Osteocyte (in vitro differentiated cells): ENCODE results near the gene SPART. TPM values are rescaled to one million over a fixed set of nuclear protein-coding genes. Genes with fewer than 3 reads are reported as not detected.

Experiments used
- DNase-seq: peaks from one replicate; pipeline ENCODE4 v3.0.0; 2021; ENCODE audit warnings: mixed read lengths; ENCODE audit not compliant: unreplicated experiment; ENCODE audit errors: extremely low spot score
- H3K27ac Mint-ChIP-seq: one replicate; pipeline ENCODE4 v1.8.0; 2021; ENCODE audit warnings: mild to moderate bottlenecking, mixed read lengths; ENCODE audit not compliant: unreplicated experiment
- H3K27me3 Mint-ChIP-seq: one replicate; pipeline ENCODE4 v1.8.0; 2021; ENCODE audit warnings: mixed read lengths; ENCODE audit not compliant: unreplicated experiment
- H3K36me3 Mint-ChIP-seq: one replicate; pipeline ENCODE4 v1.8.0; 2021; ENCODE audit warnings: mixed read lengths; ENCODE audit not compliant: unreplicated experiment
- H3K4me1 Mint-ChIP-seq: one replicate; pipeline ENCODE4 v1.8.0; 2021; ENCODE audit warnings: mixed read lengths; ENCODE audit not compliant: unreplicated experiment
- H3K4me3 Mint-ChIP-seq: one replicate; pipeline ENCODE4 v1.8.0; 2021; ENCODE audit warnings: mild to moderate bottlenecking, moderate library complexity, mixed read lengths; ENCODE audit not compliant: unreplicated experiment
- H3K9me3 Mint-ChIP-seq: one replicate; pipeline ENCODE4 v1.8.0; 2021; ENCODE audit warnings: mixed read lengths; ENCODE audit not compliant: unreplicated experiment
- total RNA-seq: library from RNA; stranded (reverse); gene quantifications from 2 replicates; pipeline ENCODE4 v1.2.1, GENCODE V29; 2021
- TF ChIP-seq, protein P1 (sequence below): fragments of 200-600 bp; sonication (generic); IDR thresholded peaks from 2 replicates; pipeline ENCODE4 v1.5.0; 2021; ENCODE audit warnings: antibody characterized with exemption, mild to moderate bottlenecking, moderate library complexity

The SPART gene
- total RNA-seq, 1 donor from 2014 or later, result 87.1 TPM

GRCh38 chr13:36355632-36356031 lies 9.4 kb upstream of the SPART start:
- no peak for DNase-seq
- no peaks in the 10 kb centered on the region for H3K36me3 Mint-ChIP-seq
- TF ChIP-seq, protein P1, sequence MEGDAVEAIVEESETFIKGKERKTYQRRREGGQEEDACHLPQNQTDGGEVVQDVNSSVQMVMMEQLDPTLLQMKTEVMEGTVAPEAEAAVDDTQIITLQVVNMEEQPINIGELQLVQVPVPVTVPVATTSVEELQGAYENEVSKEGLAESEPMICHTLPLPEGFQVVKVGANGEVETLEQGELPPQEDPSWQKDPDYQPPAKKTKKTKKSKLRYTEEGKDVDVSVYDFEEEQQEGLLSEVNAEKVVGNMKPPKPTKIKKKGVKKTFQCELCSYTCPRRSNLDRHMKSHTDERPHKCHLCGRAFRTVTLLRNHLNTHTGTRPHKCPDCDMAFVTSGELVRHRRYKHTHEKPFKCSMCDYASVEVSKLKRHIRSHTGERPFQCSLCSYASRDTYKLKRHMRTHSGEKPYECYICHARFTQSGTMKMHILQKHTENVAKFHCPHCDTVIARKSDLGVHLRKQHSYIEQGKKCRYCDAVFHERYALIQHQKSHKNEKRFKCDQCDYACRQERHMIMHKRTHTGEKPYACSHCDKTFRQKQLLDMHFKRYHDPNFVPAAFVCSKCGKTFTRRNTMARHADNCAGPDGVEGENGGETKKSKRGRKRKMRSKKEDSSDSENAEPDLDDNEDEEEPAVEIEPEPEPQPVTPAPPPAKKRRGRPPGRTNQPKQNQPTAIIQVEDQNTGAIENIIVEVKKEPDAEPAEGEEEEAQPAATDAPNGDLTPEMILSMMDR, result no peak
- no peak overlapping the region for H3K4me3 Mint-ChIP-seq
- H3K9me3 Mint-ChIP-seq, result no peaks in the 10 kb centered on the region
- H3K4me1 Mint-ChIP-seq, result peaks cover 48% of the 10 kb centered on the region
- H3K27ac Mint-ChIP-seq, result no peak overlapping the region
- H3K27me3 Mint-ChIP-seq, result no peaks in the 10 kb centered on the region

DNA sequence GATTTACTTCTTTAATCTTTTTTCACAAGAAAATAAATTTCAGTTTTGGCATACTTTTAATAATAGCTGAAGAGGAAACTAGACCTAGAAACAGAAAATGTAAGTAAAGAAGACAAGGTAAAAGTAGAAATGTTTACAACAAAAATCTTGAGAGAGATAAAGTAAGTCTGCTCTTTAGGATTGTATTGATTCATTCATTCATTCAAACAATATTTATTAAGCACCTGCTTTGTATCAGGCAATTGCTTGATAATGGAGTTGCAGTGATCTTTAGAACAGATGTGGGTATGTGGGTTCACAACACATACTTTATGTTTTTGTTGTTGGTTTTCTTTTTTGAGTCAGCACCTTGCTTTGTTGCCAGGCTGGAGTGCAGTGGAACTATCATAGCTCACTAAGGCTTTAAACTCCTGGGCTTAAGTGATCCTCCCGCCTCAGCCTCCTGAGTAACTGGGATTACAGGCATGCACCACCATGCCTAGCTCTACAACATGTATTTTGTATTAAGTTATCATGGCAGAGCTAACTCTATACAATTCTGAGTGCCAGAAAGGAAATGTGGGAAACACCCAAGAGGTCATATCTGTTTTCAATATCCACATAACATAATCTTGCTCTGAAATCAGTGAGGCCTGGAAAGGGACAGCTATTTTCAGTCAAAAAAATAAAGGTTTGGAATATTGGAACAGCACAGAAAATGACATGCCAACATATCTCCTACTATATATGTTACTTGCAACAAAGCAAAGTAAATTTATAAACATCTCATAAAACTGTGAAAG lies 8.8 kb upstream of the SPART start:
- DNase-seq, result no peak
- H3K4me1 Mint-ChIP-seq, result peaks cover 47% of the 10 kb centered on the region
- H3K27ac Mint-ChIP-seq, result no peak overlapping the region
- H3K27me3 Mint-ChIP-seq, result no peaks in the 10 kb centered on the region
- no peak overlapping the region for H3K4me3 Mint-ChIP-seq
- H3K36me3 Mint-ChIP-seq, result no peaks in the 10 kb centered on the region
- H3K9me3 Mint-ChIP-seq, result no peaks in the 10 kb centered on the region
- TF ChIP-seq, protein P1, result no peak

- H3K27ac Mint-ChIP-seq, result peak overlapping the region; percentile 80
- H3K9me3 Mint-ChIP-seq, result no peaks in the 10 kb centered on the region
- H3K36me3 Mint-ChIP-seq, result no peaks in the 10 kb centered on the region
- peaks cover 40% of the 10 kb centered on the region for H3K4me1 Mint-ChIP-seq
- H3K4me3 Mint-ChIP-seq, result no peak overlapping the region
- no peak for DNase-seq
- no peaks in the 10 kb centered on the region for H3K27me3 Mint-ChIP-seq
- TF ChIP-seq, protein P1, result no peak
Observed at GRCh38 chr13:36353001-36353400, 6.8 kb upstream of the SPART start.

GRCh38 chr13:36352350-36352749 lies 6.2 kb upstream of the SPART start:
- peaks cover 34% of the 10 kb centered on the region for H3K4me1 Mint-ChIP-seq
- TF ChIP-seq, protein P1, result no peak
- H3K27me3 Mint-ChIP-seq, result no peaks in the 10 kb centered on the region
- H3K9me3 Mint-ChIP-seq, result no peaks in the 10 kb centered on the region
- H3K36me3 Mint-ChIP-seq, result no peaks in the 10 kb centered on the region
- peak overlapping the region; percentile 80 for H3K27ac Mint-ChIP-seq
- DNase-seq, result no peak
- no peak overlapping the region for H3K4me3 Mint-ChIP-seq

- DNase-seq, result no peak
- TF ChIP-seq, protein P1, result no peak
- Mint-ChIP-seq H3K27ac (peak overlapping the region; percentile 99), H3K4me3 (no peak overlapping the region), H3K9me3 (no peaks in the 10 kb centered on the region), H3K36me3 (no peaks in the 10 kb centered on the region), H3K4me1 (peaks cover 32% of the 10 kb centered on the region), H3K27me3 (no peaks in the 10 kb centered on the region)
Observed at GRCh38 chr13:36347531-36348210, 1.5 kb upstream of the SPART start.
